ENCODE measurements around the gene ELL2. TPM values are rescaled to one million over a fixed set of nuclear protein-coding genes. Genes with fewer than 3 reads are reported as not detected.
A peak's percentile ranks its signal among the peaks of the same experiment; 100 is the strongest.

ELL2 gene
- total RNA-seq, 2 donors from 2014 or later = 80.0 to 104 TPM

- Histone ChIP-seq H3K36me3 (no peaks in the 10 kb centered on the region), H3K27ac (peak overlapping the region; percentile 75 to 78), H3K27me3 (replicated peaks; ENCODE audit: insufficient read depth) (no peaks in the 10 kb centered on the region), H3K9me3 (no peaks in the 10 kb centered on the region), H3K4me1 (replicated peaks) (peaks cover 3% of the 10 kb centered on the region), H3K4me3 (peak overlapping the region; percentile 7 to 14)
- peak; percentile 80 for DNase-seq (ENCODE audit: low spot score)
- intact Hi-C loops (cut with DNase I) = loop anchor here (2.0 to 5.0 kb wide), 3 partner anchors 217 to 743 kb away; no protein-coding TSS in a partner anchor
- peak; percentile 92 to 99 (median 98) for TF ChIP-seq CTCF (IDR thresholded peaks at IDR 0.05)
- peak; percentile 81 for TF ChIP-seq POLR2AphosphoS5 (IDR thresholded peaks at IDR 0.05)
- TF ChIP-seq POLR2A (IDR thresholded peaks at IDR 0.05) = peak; percentile 36
- 10% methylated on average over 28 of the region's 28 CpGs for whole genome bisulfite sequencing
These were observed 102.7 kb downstream of the ELL2 start for GRCh38 chr5:95858661-95859595.

- no peak overlapping the region for H3K4me3 ChIP-seq
- intact Hi-C loops (cut with DNase I) = loop anchor here (2.0 to 5.0 kb wide), 3 partner anchors 216 to 744 kb away; no protein-coding TSS in a partner anchor
- H3K9me3 ChIP-seq = no peaks in the 10 kb centered on the region
- peak overlapping the region; percentile 75 to 78 for H3K27ac ChIP-seq
- peaks cover 3% of the 10 kb centered on the region for H3K4me1 ChIP-seq (replicated peaks)
- 79% methylated on average over 8 of the region's 8 CpGs for WGBS
- H3K36me3 ChIP-seq = no peaks in the 10 kb centered on the region
- H3K27me3 ChIP-seq (replicated peaks; ENCODE audit: insufficient read depth) = no peaks in the 10 kb centered on the region
- TF ChIP-seq POLR2AphosphoS5 (IDR thresholded peaks at IDR 0.05) = no peak
- no peak for TF ChIP-seq POLR2A (IDR thresholded peaks at IDR 0.05)
- TF ChIP-seq CTCF (IDR thresholded peaks at IDR 0.05) = no peak
- DNase-seq (ENCODE audit: low spot score) = no peak
These were observed 103.6 kb downstream of the ELL2 start for GRCh38 chr5:95858023-95858461.

GRCh38 chr5:95857185-95857945 lies 104.3 kb downstream of the ELL2 start:
- no peak overlapping the region for H3K4me3 ChIP-seq
- WGBS = 53% methylated on average over 12 of the region's 12 CpGs
- H3K36me3 ChIP-seq = no peaks in the 10 kb centered on the region
- intact Hi-C loops (cut with DNase I) = loop anchor here (5.0 kb wide), 2 partner anchors 215 to 745 kb away; no protein-coding TSS in a partner anchor
- H3K9me3 ChIP-seq = no peaks in the 10 kb centered on the region
- peak overlapping the region; percentile 75 to 78 for H3K27ac ChIP-seq
- H3K27me3 ChIP-seq (replicated peaks; ENCODE audit: insufficient read depth) = no peaks in the 10 kb centered on the region
- no peak for DNase-seq (ENCODE audit: low spot score)
- TF ChIP-seq POLR2AphosphoS5 (IDR thresholded peaks at IDR 0.05) = peak; percentile 78
- TF ChIP-seq CTCF (IDR thresholded peaks at IDR 0.05) = no peak
- no peak for TF ChIP-seq POLR2A (IDR thresholded peaks at IDR 0.05)
- H3K4me1 ChIP-seq (replicated peaks) = peaks cover 3% of the 10 kb centered on the region

- intact Hi-C loops (cut with DNase I) = loop anchor here (5.0 kb wide), 2 partner anchors 214 to 746 kb away; no protein-coding TSS in a partner anchor
- 86% methylated on average over 7 of the region's 7 CpGs for WGBS
- DNase-seq (ENCODE audit: low spot score) = no peak
These were observed 105.1 kb downstream of the ELL2 start for GRCh38 chr5:95856501-95856981.

More at GRCh38 chr5:95856501-95856981, 105.1 kb downstream of the ELL2 start:
- H3K4me3 ChIP-seq = no peak overlapping the region
- H3K4me1 ChIP-seq (replicated peaks) = peaks cover 3% of the 10 kb centered on the region
- H3K9me3 ChIP-seq = no peaks in the 10 kb centered on the region
- H3K27ac ChIP-seq = peak overlapping the region; percentile 75 to 78
- TF ChIP-seq CTCF (IDR thresholded peaks at IDR 0.05) (no peak), POLR2AphosphoS5 (IDR thresholded peaks at IDR 0.05) (no peak), POLR2A (IDR thresholded peaks at IDR 0.05) (no peak)
- no peaks in the 10 kb centered on the region for H3K27me3 ChIP-seq (replicated peaks; ENCODE audit: insufficient read depth)
- H3K36me3 ChIP-seq = no peaks in the 10 kb centered on the region

Measured in prostate gland (tissue), 2 donors.